Ovary (tissue), 9 donors: ENCODE data around the gene ABHD16A. TPM values are rescaled to one million over a fixed set of nuclear protein-coding genes. Genes with fewer than 3 reads are reported as not detected.

Source experiments
- DNase-seq, 5 donors: peaks; one replicate each; pipeline ENCODE4 v3.0.0-alpha.2; 2019 to 2020
- H3K27ac ChIP-seq, 2 donors: fragments of 200-600 bp; one replicate each; pipeline versions ENCODE4 v1.5.1 to v1.8.0; 2019 to 2022
- H3K27me3 ChIP-seq: fragments of 200-600 bp; one replicate; pipeline ENCODE4 v1.8.0; 2022
- H3K36me3 ChIP-seq: fragments of 200-600 bp; sonication (generic); one replicate; pipeline ENCODE4 v1.5.1; 2019
- H3K4me1 ChIP-seq: one replicate; pipeline ENCODE4 v1.8.1; 2013; ENCODE audit warnings: mild to moderate bottlenecking, moderate library complexity; ENCODE audit not compliant: insufficient read depth
- H3K4me3 ChIP-seq: fragments of 200-600 bp; sonication (generic); one replicate; pipeline ENCODE4 v1.5.1; 2017
- H3K9me3 ChIP-seq, 2 donors: fragments of 200-600 bp in 1 of 2; sonication (generic) in 1 of 2; one replicate each; pipeline versions ENCODE4 v1.5.1 to v1.8.1; 2013 to 2019; ENCODE audit warnings: mild to moderate bottlenecking in 1 of 2, moderate library complexity in 1 of 2
- EP300 ChIP-seq: sonication (generic); formaldehyde crosslinking; IDR thresholded peaks from one replicate; pipeline ENCODE4 v1.6.1; 2017; ENCODE audit warnings: antibody characterized with exemption
- POLR2A ChIP-seq: fragments of 450-650 bp; IDR thresholded peaks from one replicate; pipeline ENCODE4 v1.6.1; 2017; ENCODE audit warnings: antibody characterized with exemption, mild to moderate bottlenecking, moderate library complexity
- WGBS, 3 donors: extraction: QIAGEN DNeasy Blood & Tissue Kit in 1 of 3; methylation state at CpG; one replicate each; pipeline versions ENCODE4 v1.1.5 to v1.1.7; 2013 to 2017; 5-methylcytosine and 5-hydroxymethylcytosine counted together
- intact Hi-C, 4 donors: fragments of 100-400 bp; cut with DNase I; formaldehyde crosslinking; loops; one replicate each; pipeline versions ENCODE4 v1.11.0 to v1.15.1; 2022 to 2023
- polyA plus RNA-seq, 2 donors: library from polyadenylated mRNA; stranded (reverse); fragments of 200-250 nt in 1 of 2; fragments of 350-450 nt in 1 of 2; fragmentation: Illumina TruSeq in 1 of 2; extraction: RNeasy Lipid Tissue Mini Kit (QIAGEN cat#74804) in 1 of 2; gene quantifications; one replicate each; pipeline ENCODE4 v1.2.3, GENCODE V29; 2013 to 2014
- total RNA-seq, 7 donors: library from RNA; depleted of rRNA in 2 of 7; stranded (reverse); fragments of >200 nt in 2 of 7; fragmentation: NEBNext Ultra II Directional in 3 of 7; extraction: Animal tissue kit (Norgen Biotek cat#: 25700) in 3 of 7; gene quantifications; one replicate each; pipeline versions ENCODE4 v1.1.0 to v1.2.4, GENCODE V29; 2016 to 2023
- TF ChIP-seq, protein P1 (sequence below), 3 donors: fragments of 450-650 bp in 2 of 3; fragments of 200-600 bp in 1 of 3; IDR thresholded peaks; one replicate each; pipeline versions ENCODE4 v1.5.1 to v1.8.0; 2016 to 2022; ENCODE audit warnings: antibody characterized with exemption in 3 of 3, mild to moderate bottlenecking in 1 of 3
- donor health status: DM: no; HTN: no; CAD: no; lungs with moderate emphysema.
- donor health status: DM: no; HTN: no; CAD: no.
- donor health status: Bipolar disorder and iron deficiency.
- donor health status: DM: yes; HTN: yes; CAD: no.
- donor health status: DM: no; HTN: no; CAD: no.
- donor health status: DM: yes; HTN: yes; CAD: no.

ABHD16A gene
- total and polyA plus RNA-seq, 9 donors, result 25.4 to 60.4 (median 36.7) TPM

DNA sequence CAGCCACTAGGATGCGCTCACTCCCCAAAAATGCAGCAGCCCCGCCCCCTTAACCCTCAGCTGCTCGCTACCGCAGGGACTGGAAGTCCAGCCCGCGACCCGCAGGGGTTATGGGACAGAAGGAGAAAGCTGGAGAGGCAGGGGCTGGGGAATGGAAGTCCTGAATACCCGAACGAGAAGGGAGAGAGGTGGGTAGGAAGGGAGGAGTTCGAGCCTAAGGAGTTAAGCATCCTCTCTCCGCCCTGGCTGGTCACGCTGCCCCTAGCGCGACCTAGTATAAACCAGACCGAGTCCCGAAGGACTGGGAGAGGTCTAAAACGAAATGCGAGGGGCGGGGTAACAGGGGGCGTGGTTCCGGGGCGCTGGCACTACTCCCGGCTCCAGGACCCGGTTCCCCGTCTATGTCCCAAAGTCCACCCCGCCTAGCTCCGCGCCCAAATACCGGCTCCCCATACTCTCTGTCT is 26.4 kb upstream of the ABHD16A start:
- intact Hi-C loops, result loop anchor here in 2 of 4 donors (2.0 to 10.0 kb wide), 5 partner anchors 27 to 455 kb away; partner anchors contain the start of genes ABHD16A (in 1 of the 2), AGER (in 1 of the 2), CSNK2B (in 1 of the 2) and HSPA1B (in 1 of the 2)
- Histone ChIP-seq H3K27me3 (no peaks in the 10 kb centered on the region), H3K36me3 (no peaks in the 10 kb centered on the region), H3K9me3 (no peaks in the 10 kb centered on the region), H3K27ac (peak overlapping the region; percentile 93 to 97), H3K4me1 (peaks cover 7% of the 10 kb centered on the region), H3K4me3 (peak overlapping the region; percentile 97)
- peak; percentile 92 to 96 (median 95) for DNase-seq
- 0 to 1% (median 0%) methylated on average over 29 of the region's 29 CpGs for WGBS, 3 donors
- TF ChIP-seq, protein P1, sequence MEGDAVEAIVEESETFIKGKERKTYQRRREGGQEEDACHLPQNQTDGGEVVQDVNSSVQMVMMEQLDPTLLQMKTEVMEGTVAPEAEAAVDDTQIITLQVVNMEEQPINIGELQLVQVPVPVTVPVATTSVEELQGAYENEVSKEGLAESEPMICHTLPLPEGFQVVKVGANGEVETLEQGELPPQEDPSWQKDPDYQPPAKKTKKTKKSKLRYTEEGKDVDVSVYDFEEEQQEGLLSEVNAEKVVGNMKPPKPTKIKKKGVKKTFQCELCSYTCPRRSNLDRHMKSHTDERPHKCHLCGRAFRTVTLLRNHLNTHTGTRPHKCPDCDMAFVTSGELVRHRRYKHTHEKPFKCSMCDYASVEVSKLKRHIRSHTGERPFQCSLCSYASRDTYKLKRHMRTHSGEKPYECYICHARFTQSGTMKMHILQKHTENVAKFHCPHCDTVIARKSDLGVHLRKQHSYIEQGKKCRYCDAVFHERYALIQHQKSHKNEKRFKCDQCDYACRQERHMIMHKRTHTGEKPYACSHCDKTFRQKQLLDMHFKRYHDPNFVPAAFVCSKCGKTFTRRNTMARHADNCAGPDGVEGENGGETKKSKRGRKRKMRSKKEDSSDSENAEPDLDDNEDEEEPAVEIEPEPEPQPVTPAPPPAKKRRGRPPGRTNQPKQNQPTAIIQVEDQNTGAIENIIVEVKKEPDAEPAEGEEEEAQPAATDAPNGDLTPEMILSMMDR (IDR thresholded peaks at IDR 0.05), result peak in 1 of 3 donors; percentile 23
- TF ChIP-seq EP300, result no peak

GRCh38 chr6:31728767-31729514 is 25.8 kb upstream of the ABHD16A start, which contains the start of gene DDAH2:
Gene DDAH2, minus strand, starts transcription at chr6:31729299. Its CDS starts 138 bp downstream, at chr6:31729161.
- peak within 1 kb of the TSS; percentile 97 for H3K4me3 ChIP-seq
- H3K27me3 ChIP-seq, result no peaks in the 10 kb centered on the region
- WGBS, 3 donors, result 7 to 10% (median 10%) methylated on average over 33 to 36 of the region's 36 CpGs
- peak within 1 kb of the TSS; percentile 93 to 97 for H3K27ac ChIP-seq
- H3K36me3 ChIP-seq, result no peaks in the 10 kb centered on the region
- intact Hi-C loops, result loop anchor here in 2 of 4 donors (2.0 to 10.0 kb wide), 5 partner anchors 26 to 456 kb away; partner anchors contain the start of genes ABHD16A (in 1 of the 2), AGER (in 1 of the 2), CSNK2B (in 1 of the 2) and HSPA1B (in 1 of the 2)
- H3K9me3 ChIP-seq, result no peaks in the 10 kb centered on the region
- TF ChIP-seq EP300 (peak; percentile 19), POLR2A (no peak)
- TF ChIP-seq, protein P1 (IDR thresholded peaks at IDR 0.05), result peak in 2 of 3 donors; percentile 73 to 83
- H3K4me1 ChIP-seq, result peaks cover 6% of the 10 kb centered on the region
- DNase-seq, result peak; percentile 38 to 62 (median 56)

DNA sequence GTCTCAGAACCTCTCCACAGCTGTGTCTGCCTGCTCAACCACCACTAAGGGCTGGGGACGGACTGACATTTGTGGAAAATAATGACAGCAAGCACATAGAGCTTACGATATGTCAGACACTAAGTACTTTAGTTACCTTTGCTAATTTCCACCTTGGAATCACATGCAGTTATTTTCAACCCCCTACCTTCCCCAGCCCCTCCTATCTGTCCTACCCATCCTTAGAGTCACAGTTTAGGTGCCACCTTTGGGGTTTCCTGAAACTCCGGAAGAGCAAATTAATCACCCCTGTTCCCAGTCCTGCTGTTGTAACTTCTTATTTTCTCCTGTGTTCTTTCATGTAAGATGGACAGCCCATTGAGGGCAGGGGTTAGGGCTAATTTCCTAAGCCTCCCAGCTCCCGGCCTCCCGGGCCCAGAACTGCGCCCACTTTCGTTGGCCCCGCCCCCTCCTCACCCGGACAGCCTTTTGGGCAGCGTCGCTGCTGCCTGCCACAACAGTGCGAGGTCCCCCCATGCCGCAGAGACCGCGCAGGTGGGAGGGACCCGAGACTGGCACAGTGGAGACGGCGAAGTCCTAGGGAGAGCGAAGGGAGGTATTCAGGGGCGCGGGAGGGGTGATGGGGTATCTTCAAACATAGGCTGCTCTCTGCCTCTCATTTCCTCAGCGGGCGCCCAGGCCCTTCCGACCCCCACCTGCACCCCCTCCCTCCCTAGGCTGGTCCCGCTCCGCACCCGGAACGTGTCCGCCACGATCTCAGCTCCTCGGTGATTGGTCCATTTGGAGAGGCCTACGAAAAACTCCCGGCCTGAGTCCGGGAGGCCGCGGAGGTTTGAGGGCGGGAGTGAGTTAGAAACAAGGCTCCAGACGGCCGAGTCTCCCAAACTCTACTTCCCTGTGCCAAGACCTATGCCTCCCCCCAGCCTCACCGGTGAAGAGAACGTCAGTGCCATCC is 24.9 kb upstream of the ABHD16A start:
- intact Hi-C loops, result loop anchor here in 2 of 4 donors (2.0 to 10.0 kb wide), 5 partner anchors 25 to 457 kb away; partner anchors contain the start of genes ABHD16A (in 1 of the 2), AGER (in 1 of the 2), CSNK2B (in 1 of the 2) and HSPA1B (in 1 of the 2)
- TF ChIP-seq, protein P1 (IDR thresholded peaks at IDR 0.05), result no peak
- no peak for TF ChIP-seq EP300
- Histone ChIP-seq H3K4me3 (peak overlapping the region; percentile 97), H3K27me3 (no peaks in the 10 kb centered on the region), H3K9me3 (no peaks in the 10 kb centered on the region), H3K4me1 (peaks cover 5% of the 10 kb centered on the region), H3K27ac (peak overlapping the region; percentile 93 to 97), H3K36me3 (no peaks in the 10 kb centered on the region)
- WGBS, 3 donors, result 53 to 59% (median 54%) methylated on average over 41 of the region's 41 CpGs
- DNase-seq, result peak in 3 of 5 donors; percentile 25 to 52 (median 49)
